Cardiac muscle cell (in vitro differentiated cells and primary cell): Measurements from ENCODE around the gene SLC2A5. TPM values are rescaled to one million over a fixed set of nuclear protein-coding genes. Genes with fewer than 3 reads are reported as not detected.

Experiments used
- DNase-seq, 2 donors: peaks; one replicate each; pipeline versions ENCODE4 v3.0.0 to v3.0.0-alpha.2; 2010 to 2017; ENCODE audit warnings: low read depth in 1 of 2, low spot score in 1 of 2
- H3K27ac ChIP-seq: fragments of 200-600 bp; sonication (generic); 2 replicates; pipeline ENCODE4 v1.5.1; 2016
- H3K27me3 ChIP-seq: fragments of 200-600 bp; sonication (generic); 2 replicates; pipeline ENCODE4 v1.6.0; 2016; ENCODE audit warnings: control low read depth
- H3K36me3 ChIP-seq: fragments of 200-600 bp; sonication (generic); 2 replicates; pipeline ENCODE4 v1.5.1; 2016; ENCODE audit warnings: control low read depth
- H3K4me1 ChIP-seq: fragments of 200-600 bp; sonication (generic); 2 replicates; pipeline ENCODE4 v1.8.1; 2017; ENCODE audit warnings: low read depth, mild to moderate bottlenecking, mixed run types
- H3K4me3 ChIP-seq: fragments of 200-600 bp; sonication (generic); 2 replicates; pipeline ENCODE4 v1.5.1; 2016; ENCODE audit warnings: mild to moderate bottlenecking
- H3K9me3 ChIP-seq: fragments of 200-600 bp; sonication (generic); 2 replicates; pipeline ENCODE4 v1.5.1; 2017; ENCODE audit warnings: low read depth, mild to moderate bottlenecking, control low read depth
- polyA plus RNA-seq: library from polyadenylated mRNA; unstranded; fragments of >200 nt; fragmentation: Nextera tagmentation; extraction: Ambion mirVana; gene quantifications from 2 replicates; pipeline ENCODE4 v1.2.1, GENCODE V29; 2016
- total RNA-seq: library from RNA; depleted of rRNA; stranded (reverse); fragments of >200 nt; gene quantifications from 2 replicates; pipeline ENCODE4 v1.2.3, GENCODE V29; 2016
- TF ChIP-seq, protein P1 (sequence below): IDR thresholded peaks from 2 replicates; pipeline ENCODE4 v1.5.1; 2012; ENCODE audit warnings: low read depth, mild to moderate bottlenecking, low read length

The SLC2A5 gene, protein sequence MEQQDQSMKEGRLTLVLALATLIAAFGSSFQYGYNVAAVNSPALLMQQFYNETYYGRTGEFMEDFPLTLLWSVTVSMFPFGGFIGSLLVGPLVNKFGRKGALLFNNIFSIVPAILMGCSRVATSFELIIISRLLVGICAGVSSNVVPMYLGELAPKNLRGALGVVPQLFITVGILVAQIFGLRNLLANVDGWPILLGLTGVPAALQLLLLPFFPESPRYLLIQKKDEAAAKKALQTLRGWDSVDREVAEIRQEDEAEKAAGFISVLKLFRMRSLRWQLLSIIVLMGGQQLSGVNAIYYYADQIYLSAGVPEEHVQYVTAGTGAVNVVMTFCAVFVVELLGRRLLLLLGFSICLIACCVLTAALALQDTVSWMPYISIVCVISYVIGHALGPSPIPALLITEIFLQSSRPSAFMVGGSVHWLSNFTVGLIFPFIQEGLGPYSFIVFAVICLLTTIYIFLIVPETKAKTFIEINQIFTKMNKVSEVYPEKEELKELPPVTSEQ
- total RNA-seq (0.04 TPM in 1 of 2 replicates, not detected in the other), polyA plus RNA-seq (0.11 TPM in 1 of 2 replicates, not detected in the other)

DNA sequence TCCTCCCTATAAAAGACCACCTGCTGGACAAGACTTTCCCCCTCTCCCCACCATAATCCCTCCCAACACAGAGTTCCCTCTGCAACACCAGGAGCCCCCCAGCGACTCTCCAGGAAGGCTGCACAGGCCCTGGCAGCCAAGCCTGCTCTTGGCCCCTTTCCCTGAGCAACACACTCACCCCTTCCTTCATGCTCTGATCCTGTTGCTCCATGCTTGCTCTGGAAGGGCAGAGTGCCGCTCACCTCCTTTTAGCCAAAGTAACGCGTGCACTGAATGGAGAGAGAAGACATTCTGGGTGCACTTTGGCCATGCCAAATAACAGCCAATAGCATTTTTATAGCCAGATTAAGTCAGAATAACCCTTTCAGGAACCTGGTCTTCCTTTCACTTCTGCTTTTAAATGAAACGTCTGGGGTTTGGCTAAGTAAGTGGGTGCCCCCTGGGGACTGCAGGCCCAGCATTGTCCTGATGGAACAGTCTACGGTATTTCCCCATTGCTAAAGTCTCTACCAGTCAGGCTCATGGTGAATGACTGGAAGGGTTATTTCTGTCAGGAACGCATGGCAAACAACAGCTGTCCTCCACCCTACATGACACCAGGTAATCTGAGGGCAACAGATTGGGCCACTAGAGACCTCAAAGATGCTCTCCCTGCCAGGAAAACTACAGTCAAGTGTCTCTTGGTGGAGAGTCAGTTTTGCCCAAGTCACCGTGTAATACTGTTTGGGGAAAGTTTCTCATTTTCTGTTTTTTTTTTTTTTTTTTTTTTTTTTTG lies at the start of gene SLC2A5:
Gene SLC2A5, minus strand, starts transcription at position 310 of the 775 bp plus-strand sequence. Its CDS starts 99 bp downstream, at position 211.
- Histone ChIP-seq H3K36me3 (no peaks in the 10 kb centered on the region), H3K9me3 (no peaks in the 10 kb centered on the region), H3K4me1 (peaks cover 16% of the 10 kb centered on the region), H3K27ac (no peak within 1 kb of the TSS), H3K4me3 (no peak within 1 kb of the TSS), H3K27me3 (no peaks in the 10 kb centered on the region)
- TF ChIP-seq, protein P1, sequence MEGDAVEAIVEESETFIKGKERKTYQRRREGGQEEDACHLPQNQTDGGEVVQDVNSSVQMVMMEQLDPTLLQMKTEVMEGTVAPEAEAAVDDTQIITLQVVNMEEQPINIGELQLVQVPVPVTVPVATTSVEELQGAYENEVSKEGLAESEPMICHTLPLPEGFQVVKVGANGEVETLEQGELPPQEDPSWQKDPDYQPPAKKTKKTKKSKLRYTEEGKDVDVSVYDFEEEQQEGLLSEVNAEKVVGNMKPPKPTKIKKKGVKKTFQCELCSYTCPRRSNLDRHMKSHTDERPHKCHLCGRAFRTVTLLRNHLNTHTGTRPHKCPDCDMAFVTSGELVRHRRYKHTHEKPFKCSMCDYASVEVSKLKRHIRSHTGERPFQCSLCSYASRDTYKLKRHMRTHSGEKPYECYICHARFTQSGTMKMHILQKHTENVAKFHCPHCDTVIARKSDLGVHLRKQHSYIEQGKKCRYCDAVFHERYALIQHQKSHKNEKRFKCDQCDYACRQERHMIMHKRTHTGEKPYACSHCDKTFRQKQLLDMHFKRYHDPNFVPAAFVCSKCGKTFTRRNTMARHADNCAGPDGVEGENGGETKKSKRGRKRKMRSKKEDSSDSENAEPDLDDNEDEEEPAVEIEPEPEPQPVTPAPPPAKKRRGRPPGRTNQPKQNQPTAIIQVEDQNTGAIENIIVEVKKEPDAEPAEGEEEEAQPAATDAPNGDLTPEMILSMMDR = no peak
- peak in 1 of 2 donors; percentile 46 for DNase-seq

DNA sequence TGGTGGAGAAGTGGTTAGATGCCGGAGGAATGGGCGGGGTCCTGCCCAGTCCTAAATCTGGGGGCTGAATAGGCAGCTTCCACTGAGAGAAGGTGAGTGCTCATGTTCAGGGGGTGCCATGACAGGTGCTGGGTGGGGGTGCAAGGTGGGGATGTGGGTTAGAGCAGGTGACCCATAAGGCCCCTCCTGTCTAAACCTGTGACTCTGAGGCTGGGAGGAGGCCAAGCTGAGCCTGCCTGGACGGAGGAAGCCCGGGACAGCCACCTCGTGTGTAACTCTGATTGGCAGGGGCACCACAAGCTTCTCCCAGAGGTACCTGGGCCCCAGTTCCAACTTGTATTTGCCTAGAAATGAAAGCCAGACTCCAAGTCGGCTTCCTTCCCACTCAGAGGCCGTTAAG lies 48.8 kb upstream of the SLC2A5 start:
- Histone ChIP-seq H3K27ac (no peak overlapping the region), H3K36me3 (no peaks in the 10 kb centered on the region), H3K4me3 (no peak overlapping the region), H3K9me3 (no peaks in the 10 kb centered on the region), H3K4me1 (peaks cover 21% of the 10 kb centered on the region), H3K27me3 (no peaks in the 10 kb centered on the region)
- TF ChIP-seq, protein P1 = no peak
- no peak for DNase-seq

DNA sequence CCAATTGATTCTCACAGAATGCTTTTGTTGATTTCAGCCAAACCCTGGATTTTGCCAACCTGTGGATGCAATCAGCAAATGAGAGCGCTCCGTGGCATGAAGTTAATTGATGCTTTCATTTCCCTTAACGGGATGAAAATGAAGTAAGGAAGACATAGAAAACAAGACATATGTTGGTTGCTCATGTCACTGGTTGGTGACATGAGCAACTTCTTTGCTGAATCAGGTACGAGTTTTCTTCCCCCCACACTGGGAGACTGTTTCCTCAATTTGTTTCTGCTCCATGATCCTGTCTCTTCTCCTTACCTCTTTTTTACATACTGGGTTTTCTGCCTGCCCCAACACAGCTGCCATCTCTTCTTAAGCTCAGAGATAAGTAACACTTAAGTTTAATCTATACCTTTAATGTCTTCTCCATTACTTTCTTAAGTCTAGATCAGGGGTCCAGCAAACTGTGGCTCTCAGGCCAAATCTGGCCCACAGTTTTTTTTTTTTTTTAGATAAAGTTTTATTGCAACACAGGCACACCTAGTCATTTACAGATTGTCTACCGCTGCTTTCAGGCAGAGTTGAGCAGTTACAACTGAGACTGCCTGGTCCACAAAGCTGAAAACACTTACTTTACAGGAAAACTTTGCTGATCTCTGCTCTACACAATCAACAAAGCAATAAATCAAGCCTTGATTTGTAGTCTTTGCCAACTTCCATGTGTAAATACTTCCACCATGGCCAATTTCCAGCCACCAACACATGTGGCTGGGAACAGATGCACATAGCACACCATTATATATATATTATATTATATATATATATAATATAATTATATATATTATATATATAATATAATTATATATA lies 46.1 kb upstream of the SLC2A5 start:
- TF ChIP-seq, protein P1 = no peak
- DNase-seq = no peak
- Histone ChIP-seq H3K36me3 (no peaks in the 10 kb centered on the region), H3K9me3 (no peaks in the 10 kb centered on the region), H3K27ac (no peak overlapping the region), H3K4me1 (peaks cover 13% of the 10 kb centered on the region), H3K27me3 (no peaks in the 10 kb centered on the region), H3K4me3 (no peak overlapping the region)

DNA sequence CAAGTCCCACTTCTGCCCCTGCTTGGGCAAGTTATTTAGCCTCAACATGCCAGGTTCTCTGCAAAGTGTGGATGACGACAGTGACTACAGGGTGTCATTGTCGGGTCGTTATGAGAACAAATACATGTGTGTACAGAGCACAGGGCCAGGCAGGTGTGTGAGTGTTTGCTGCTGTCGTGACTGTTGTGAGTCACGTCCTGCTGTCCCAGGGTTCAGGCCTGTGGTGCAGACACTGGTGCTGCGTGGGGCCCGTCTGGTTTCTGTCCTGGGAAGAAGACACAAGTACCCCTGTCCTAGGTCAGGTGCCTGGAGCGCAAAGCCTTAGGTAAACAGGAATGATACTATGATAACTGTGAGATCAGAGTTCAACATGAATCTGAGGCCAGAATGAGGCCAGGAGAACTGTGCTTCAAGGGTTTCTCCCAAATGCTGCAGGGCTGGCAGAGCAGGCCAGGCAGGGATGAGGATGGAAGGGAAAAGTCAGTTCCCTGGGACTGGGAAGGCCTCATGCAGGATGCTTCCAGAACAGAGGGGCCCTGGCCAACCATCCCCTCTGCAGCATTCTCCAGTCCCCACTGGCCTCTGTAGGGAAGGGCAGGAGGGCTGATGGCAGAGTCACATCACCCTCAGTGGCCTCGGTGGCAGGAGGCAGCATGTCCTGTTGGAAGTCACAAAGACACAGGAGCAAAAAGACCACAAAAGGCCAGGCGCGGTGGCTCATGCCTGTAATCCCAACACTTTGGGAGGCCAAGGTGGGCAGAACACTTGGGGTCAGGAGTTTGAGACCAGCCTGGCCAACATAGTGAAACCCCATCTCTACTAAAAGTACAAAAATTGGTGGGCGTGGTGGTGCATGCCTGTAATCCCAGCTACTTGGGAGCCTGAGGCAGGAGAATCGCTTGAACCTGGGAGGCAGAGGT lies 43.8 kb upstream of the SLC2A5 start:
- no peaks in the 10 kb centered on the region for H3K27me3 ChIP-seq
- peak overlapping the region; percentile 16 for H3K27ac ChIP-seq
- no peak overlapping the region for H3K4me3 ChIP-seq
- peaks cover 3% of the 10 kb centered on the region for H3K4me1 ChIP-seq
- no peak for DNase-seq
- TF ChIP-seq, protein P1 = no peak
- H3K9me3 ChIP-seq = no peaks in the 10 kb centered on the region
- no peaks in the 10 kb centered on the region for H3K36me3 ChIP-seq
